IMR-90 (cell line): ENCODE data around the gene LUZP2. TPM values are rescaled to one million over a fixed set of nuclear protein-coding genes. Genes with fewer than 3 reads are reported as not detected.
A peak's percentile ranks its signal among the peaks of the same experiment; 100 is the strongest.

ENCODE experiments used
- ATAC-seq: fragments of 200-7000 bp; cut with Tn5 transposase; 2 replicates; pipeline ENCODE4 v1.9.1; 2020; ENCODE audit warnings: low read depth, mild to moderate bottlenecking, moderate library complexity
- BruUV-seq: library from RNA; stranded (reverse); fragments of 400-500 nt; replicated peaks from 2 replicates; lab custom pipeline; 2021; lab: Mats Ljungman, UMichigan
- CTCF ChIA-PET: fragments of 300-600 bp; formaldehyde crosslinking; extraction: SDS; loops from one replicate; lab custom pipeline; 2021; ENCODE audit warnings: antibody characterized with exemption; lab: Yijun Ruan, JAX
- POLR2A ChIA-PET: fragments of 300-600 bp; sonication (Branson Sonifier 250); formaldehyde crosslinking; loops from one replicate; lab custom pipeline; 2022; ENCODE audit warnings: antibody characterized with exemption; ENCODE audit not compliant: unreplicated experiment; lab: Charles Lee
- DNase-seq: peaks from one replicate; pipeline ENCODE4 v3.0.0; 2013
- H2AFZ ChIP-seq: replicated peaks from 2 replicates; pipeline ENCODE3; 2013; ENCODE audit warnings: low read length, mild to moderate bottlenecking; ENCODE audit not compliant: poor library complexity
- H2AK5ac ChIP-seq: 2 replicates; pipeline ENCODE4 v1.6.1; 2013; ENCODE audit warnings: low read depth, low read length, inconsistent platforms
- H2AK9ac ChIP-seq: replicated peaks from 2 replicates; pipeline ENCODE3; 2013; ENCODE audit warnings: mild to moderate bottlenecking, low read depth, low read length, moderate library complexity; ENCODE audit not compliant: poor library complexity
- H2BK120ac ChIP-seq: 2 replicates; pipeline ENCODE4 v1.6.1; 2013; ENCODE audit warnings: low read depth, low read length, inconsistent platforms
- H2BK15ac ChIP-seq: 3 replicates; pipeline ENCODE4 v1.6.1; 2013; ENCODE audit warnings: low read depth, low read length, inconsistent platforms
- H2BK20ac ChIP-seq: 2 replicates; pipeline ENCODE4 v1.6.1; 2013; ENCODE audit warnings: low read depth, mild to moderate bottlenecking, inconsistent platforms, low read length, moderate library complexity
- H2BK5ac ChIP-seq: 2 replicates; pipeline ENCODE4 v1.6.1; 2013; ENCODE audit warnings: mild to moderate bottlenecking, low read depth, low read length, inconsistent platforms; ENCODE audit not compliant: poor library complexity, severe bottlenecking
- H3K14ac ChIP-seq: replicated peaks from 2 replicates; pipeline ENCODE4 v1.6.1; 2013; ENCODE audit warnings: low read depth, low read length, inconsistent platforms
- H3K18ac ChIP-seq: 2 replicates; pipeline ENCODE4 v1.6.1; 2013; ENCODE audit warnings: low read depth, low read length, control low read depth
- H3K23ac ChIP-seq: 2 replicates; pipeline ENCODE4 v1.6.1; 2013; ENCODE audit warnings: low read depth, low read length, inconsistent platforms
- H3K27ac ChIP-seq: 2 replicates; pipeline ENCODE4 v1.5.1; 2013; ENCODE audit warnings: mild to moderate bottlenecking, control low read depth, low read length; ENCODE audit not compliant: insufficient read depth
- H3K27me3 ChIP-seq: 2 replicates; pipeline ENCODE4 v1.6.1; 2013; ENCODE audit warnings: low read length; ENCODE audit not compliant: control insufficient read depth, insufficient read depth
- H3K36me3 ChIP-seq: 2 replicates; pipeline ENCODE4 v1.6.1; 2013; ENCODE audit warnings: low read length, mixed read lengths; ENCODE audit not compliant: control insufficient read depth, insufficient read depth
- H3K4ac ChIP-seq: 2 replicates; pipeline ENCODE4 v1.6.1; 2013; ENCODE audit warnings: low read depth, low read length, inconsistent platforms
- H3K4me1 ChIP-seq: 2 replicates; pipeline ENCODE4 v1.6.1; 2013; ENCODE audit warnings: low read length, mixed read lengths; ENCODE audit not compliant: control insufficient read depth, insufficient read depth
- H3K4me2 ChIP-seq: 2 replicates; pipeline ENCODE4 v1.6.1; 2013; ENCODE audit warnings: low read depth, mild to moderate bottlenecking, control low read depth, low read length, moderate library complexity
- H3K4me3 ChIP-seq: 2 replicates; pipeline ENCODE4 v1.5.1; 2013; ENCODE audit warnings: low read depth, mild to moderate bottlenecking, control low read depth, low read length, moderate library complexity; ENCODE audit not compliant: insufficient read depth
- H3K56ac ChIP-seq: 2 replicates; pipeline ENCODE4 v1.6.1; 2013; ENCODE audit warnings: low read length, inconsistent platforms; ENCODE audit not compliant: insufficient read depth; ENCODE audit errors: extremely low read depth
- H3K79me1 ChIP-seq, 2 experiments: 2 replicates each; pipeline ENCODE4 v1.6.1; 2013; ENCODE audit warnings: low read length in 2 of 2, inconsistent platforms in 1 of 2, low read depth in 1 of 2
- H3K9ac ChIP-seq: 2 replicates; pipeline ENCODE4 v1.6.1; 2013; ENCODE audit warnings: low read depth, low read length, control low read depth
- H3K9me1 ChIP-seq: 2 replicates; pipeline ENCODE4 v1.6.1; 2013; ENCODE audit warnings: low read length, inconsistent platforms; ENCODE audit not compliant: insufficient read depth
- H3K9me3 ChIP-seq: 2 replicates; pipeline ENCODE4 v1.6.1; 2013; ENCODE audit warnings: low read length; ENCODE audit not compliant: control insufficient read depth, insufficient read depth
- H4K20me1 ChIP-seq: 2 replicates; pipeline ENCODE4 v1.6.1; 2013; ENCODE audit warnings: low read length, inconsistent platforms; ENCODE audit not compliant: insufficient read depth
- H4K5ac ChIP-seq: 2 replicates; pipeline ENCODE4 v1.6.1; 2013; ENCODE audit warnings: mild to moderate bottlenecking, low read depth, low read length, control low read depth
- H4K8ac ChIP-seq, 2 experiments: 2 replicates each; pipeline ENCODE4 v1.6.1; 2013; ENCODE audit warnings: low read depth in 2 of 2, low read length in 2 of 2, control low read depth in 1 of 2, inconsistent platforms in 1 of 2
- H4K91ac ChIP-seq: 2 replicates; pipeline ENCODE4 v1.6.1; 2013; ENCODE audit warnings: low read depth, low read length, inconsistent platforms; ENCODE audit not compliant: insufficient read depth
- CHD1 ChIP-seq: IDR thresholded peaks from 2 replicates; pipeline ENCODE4 v1.6.1; 2012; ENCODE audit warnings: low read depth, low read length, improper control_type of control experiment
- MAFK ChIP-seq: IDR thresholded peaks from 2 replicates; pipeline ENCODE4 v1.6.1; 2012; ENCODE audit warnings: low read depth, low read length, improper control_type of control experiment
- dilution Hi-C: fragments of 300-500 bp; cut with HindIII; formaldehyde crosslinking; loops from one replicate; pipeline ENCODE4 v1.14.3; 2018; ENCODE audit warnings: low sequenced_read_pairs; ENCODE audit not compliant: unreplicated experiment
- in situ Hi-C: fragments of 300-500 bp; cut with MboI; formaldehyde crosslinking; loops from 3 replicates; pipeline ENCODE4 v1.14.3; 2019; ENCODE audit warnings: low sequenced_read_pairs, inconsistent platforms, mixed read lengths
- intact Hi-C: fragments of 100-400 bp; cut with micrococcal nuclease; formaldehyde crosslinking; loops from 2 replicates; pipeline ENCODE4 v1.10.0; 2022
- polyA plus RNA-seq, 3 experiments: library from polyadenylated mRNA; depleted of rRNA; stranded (reverse); fragments of >200 nt; gene quantifications; 2 replicates each; pipeline ENCODE4 v1.2.3, GENCODE V29; 2012; ENCODE audit warnings: low replicate concordance in 1 of 3
- total RNA-seq: library from RNA; depleted of rRNA; stranded (reverse); fragments of >200 nt; gene quantifications from 2 replicates; pipeline ENCODE4 v1.2.3, GENCODE V29; 2012

Gene LUZP2
- total and polyA plus RNA-seq, 2 of the 4 experiments (the other 2 are of a cell fraction): 0.89 to 2.0 TPM

GRCh38 chr11:25052844-25053243, 556.0 kb downstream of the LUZP2 start:
- Histone ChIP-seq H4K91ac (no peak overlapping the region), H4K8ac (no peak overlapping the region), H2AK9ac (no peak overlapping the region), H3K4me2 (no peak overlapping the region), H2BK5ac (no peak overlapping the region), H4K5ac (no peak overlapping the region), H2AK5ac (no peak overlapping the region), H3K4me3 (no peak overlapping the region), H3K18ac (no peak overlapping the region), H3K4me1 (no peaks in the 10 kb centered on the region), H2BK120ac (no peak overlapping the region), H3K27ac (no peak overlapping the region), H2BK20ac (no peak overlapping the region), H4K20me1 (no peaks in the 10 kb centered on the region), H3K9me1 (no peaks in the 10 kb centered on the region), H3K79me1 (no peaks in the 10 kb centered on the region), H2AFZ (no peak overlapping the region), H3K27me3 (no peaks in the 10 kb centered on the region), H2BK15ac (no peak overlapping the region), H3K9me3 (no peaks in the 10 kb centered on the region), H3K23ac (no peak overlapping the region), H3K4ac (no peak overlapping the region), H3K9ac (no peak overlapping the region), H3K56ac (no peak overlapping the region), H3K14ac (no peak overlapping the region), H3K36me3 (no peaks in the 10 kb centered on the region)
- in situ Hi-C loops (no loop called here), dilution Hi-C loops (no loop called here), intact Hi-C loops (no loop called here)
- ChIA-PET POLR2A (no interaction called here), CTCF (no interaction called here)
- ATAC-seq: no peak
- TF ChIP-seq MAFK (peak; percentile 91), CHD1 (no peak)
- no TSS peak for BruUV-seq
- DNase-seq: no peak
